ENCODE measurements around the gene SUSD4.

GRCh38 chr1:223210788-223211120, 153.2 kb downstream of the SUSD4 start:
- no peak for TF ChIP-seq CTCF (conservative IDR thresholded peaks at IDR 0.05 in 1 of 2, IDR thresholded peaks at IDR 0.05 in 1 of 2; ENCODE audit: low read depth in 1 of 2, low read length in 2 of 2)
- TF ChIP-seq EZH2 (IDR thresholded peaks at IDR 0.05; ENCODE audit: low read length, missing control alignments), result no peak
